HUES6 (cell line): ENCODE results near the gene SMAD7.

ENCODE experiments used
- H3K27ac ChIP-seq: 2 replicates; pipeline ENCODE4 v1.7.0; 2013; ENCODE audit warnings: low read depth, mild to moderate bottlenecking, low read length, inconsistent platforms
- H3K27me3 ChIP-seq: 2 replicates; pipeline ENCODE4 v1.6.1; 2013; ENCODE audit warnings: low read length; ENCODE audit not compliant: control insufficient read depth, insufficient read depth
- H3K36me3 ChIP-seq: 2 replicates; pipeline ENCODE4 v1.6.1; 2013; ENCODE audit warnings: low read length; ENCODE audit not compliant: control insufficient read depth, insufficient read depth
- H3K4me1 ChIP-seq: 2 replicates; pipeline ENCODE4 v1.6.1; 2013; ENCODE audit warnings: low read length; ENCODE audit not compliant: control insufficient read depth, insufficient read depth
- H3K4me3 ChIP-seq: 2 replicates; pipeline ENCODE4 v1.5.1; 2013; ENCODE audit warnings: low read depth, low read length
- H3K9ac ChIP-seq: one replicate; pipeline ENCODE4 v1.6.1; 2013; ENCODE audit warnings: mild to moderate bottlenecking, low read length
- H3K9me3 ChIP-seq: 2 replicates; pipeline ENCODE4 v1.6.1; 2013; ENCODE audit warnings: low read depth, low read length; ENCODE audit not compliant: control insufficient read depth, insufficient read depth

The SMAD7 gene

GRCh38 chr18:48958951-48959350 is 8.2 kb upstream of the SMAD7 start:
- peaks cover 83% of the 10 kb centered on the region for H3K4me1 ChIP-seq
- peak overlapping the region; percentile 24; the same call in 1 of the 2 replicates for H3K4me3 ChIP-seq
- H3K27ac ChIP-seq = peak overlapping the region; percentile 94
- H3K9ac ChIP-seq = peak overlapping the region; percentile 87
- no peaks in the 10 kb centered on the region for H3K9me3 ChIP-seq
- no peaks in the 10 kb centered on the region for H3K36me3 ChIP-seq
- H3K27me3 ChIP-seq = no peaks in the 10 kb centered on the region; the same call in 1 of the 2 replicates

- Histone ChIP-seq H3K27ac (no peak overlapping the region), H3K4me3 (no peak overlapping the region), H3K9ac (no peak overlapping the region), H3K4me1 (peaks cover 75% of the 10 kb centered on the region), H3K27me3 (no peaks in the 10 kb centered on the region; the same call in 1 of the 2 replicates), H3K9me3 (no peaks in the 10 kb centered on the region), H3K36me3 (no peaks in the 10 kb centered on the region)
Measured at GRCh38 chr18:48957616-48958015, 6.9 kb upstream of the SMAD7 start.

GRCh38 chr18:48957136-48957535 is 6.4 kb upstream of the SMAD7 start:
- no peaks in the 10 kb centered on the region for H3K36me3 ChIP-seq
- no peak overlapping the region for H3K27ac ChIP-seq
- H3K9me3 ChIP-seq = no peaks in the 10 kb centered on the region
- no peaks in the 10 kb centered on the region; the same call in 1 of the 2 replicates for H3K27me3 ChIP-seq
- peaks cover 70% of the 10 kb centered on the region for H3K4me1 ChIP-seq
- no peak overlapping the region for H3K4me3 ChIP-seq
- no peak overlapping the region for H3K9ac ChIP-seq

GRCh38 chr18:48956356-48956755 is 5.6 kb upstream of the SMAD7 start:
- H3K4me1 ChIP-seq = peaks cover 64% of the 10 kb centered on the region
- H3K9me3 ChIP-seq = no peaks in the 10 kb centered on the region
- H3K27me3 ChIP-seq = no peaks in the 10 kb centered on the region; the same call in 1 of the 2 replicates
- no peak overlapping the region for H3K4me3 ChIP-seq
- H3K9ac ChIP-seq = no peak overlapping the region
- no peaks in the 10 kb centered on the region for H3K36me3 ChIP-seq
- no peak overlapping the region for H3K27ac ChIP-seq

DNA sequence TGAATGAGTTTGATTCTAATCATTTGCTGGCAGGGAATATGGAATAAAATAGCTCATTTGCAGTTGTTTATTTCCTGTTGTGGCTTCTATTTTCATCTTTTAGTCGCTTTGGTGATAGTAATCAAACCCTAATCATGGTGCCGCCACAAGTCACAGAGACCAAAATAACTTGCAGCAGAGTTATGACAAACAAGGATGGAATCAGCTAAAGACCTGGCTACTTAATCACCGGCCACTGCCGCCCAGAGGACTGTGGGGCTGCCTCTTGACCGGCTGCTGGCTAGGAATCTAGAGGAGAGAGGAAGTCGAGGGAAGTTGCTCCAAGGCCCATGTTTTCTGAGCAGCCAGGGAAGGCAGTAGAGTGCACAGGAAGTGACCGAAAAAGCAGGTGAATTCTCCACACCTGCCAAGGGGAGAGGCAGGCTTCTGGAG is 5.1 kb upstream of the SMAD7 start:
- Histone ChIP-seq H3K9ac (no peak overlapping the region), H3K4me1 (peaks cover 60% of the 10 kb centered on the region), H3K4me3 (no peak overlapping the region), H3K27me3 (no peaks in the 10 kb centered on the region; the same call in 1 of the 2 replicates), H3K36me3 (no peaks in the 10 kb centered on the region), H3K27ac (peak overlapping the region; percentile 24; the same call in 1 of the 2 replicates), H3K9me3 (no peaks in the 10 kb centered on the region)

- Histone ChIP-seq H3K27ac (peak overlapping the region; percentile 24; the same call in 1 of the 2 replicates), H3K9me3 (no peaks in the 10 kb centered on the region), H3K27me3 (no peaks in the 10 kb centered on the region; the same call in 1 of the 2 replicates), H3K9ac (peak overlapping the region; percentile 5), H3K36me3 (no peaks in the 10 kb centered on the region), H3K4me3 (no peak overlapping the region), H3K4me1 (peaks cover 53% of the 10 kb centered on the region)
Measured at GRCh38 chr18:48954886-48955819, 4.4 kb upstream of the SMAD7 start.

GRCh38 chr18:48953104-48953706 is 2.4 kb upstream of the SMAD7 start:
- Histone ChIP-seq H3K9me3 (no peaks in the 10 kb centered on the region), H3K9ac (peak overlapping the region; percentile 98), H3K4me1 (peaks cover 40% of the 10 kb centered on the region), H3K27ac (peak overlapping the region; percentile 100), H3K27me3 (no peaks in the 10 kb centered on the region), H3K36me3 (peaks cover 4% of the 10 kb centered on the region; the same call in 1 of the 2 replicates), H3K4me3 (peak overlapping the region; percentile 66)

- Histone ChIP-seq H3K27ac (peak overlapping the region; percentile 100), H3K9me3 (no peaks in the 10 kb centered on the region), H3K36me3 (peaks cover 11% of the 10 kb centered on the region; the same call in 1 of the 2 replicates), H3K27me3 (no peaks in the 10 kb centered on the region), H3K4me1 (peaks cover 42% of the 10 kb centered on the region), H3K4me3 (peak overlapping the region; percentile 66), H3K9ac (peak overlapping the region; percentile 98)
Measured at GRCh38 chr18:48952287-48953103, 1.7 kb upstream of the SMAD7 start.

- Histone ChIP-seq H3K27me3 (no peaks in the 10 kb centered on the region), H3K27ac (peak overlapping the region; percentile 100; the same call in 1 of the 2 replicates), H3K4me1 (peaks cover 44% of the 10 kb centered on the region), H3K36me3 (peaks cover 19% of the 10 kb centered on the region; the same call in 1 of the 2 replicates), H3K9me3 (no peaks in the 10 kb centered on the region), H3K4me3 (peak overlapping the region; percentile 78), H3K9ac (peak overlapping the region; percentile 98)
Measured at GRCh38 chr18:48951448-48952286, 902 bp upstream of the SMAD7 start.
